AG20443 (cell line): ENCODE measurements around the gene PSD4.
"Not testable (repeated sequence)": the region's sequence is repeated elsewhere in the genome, so short reads cannot be mapped to it uniquely, and the experiment has no call there.

Experiments
- DNase-seq: peaks from one replicate; pipeline ENCODE4 v3.0.0; 2012; ENCODE audit warnings: low spot score, mixed read lengths

PSD4 gene

GRCh38 chr2:113223813-113224212 is 50.0 kb downstream of the PSD4 start:
- no peak for DNase-seq

DNA sequence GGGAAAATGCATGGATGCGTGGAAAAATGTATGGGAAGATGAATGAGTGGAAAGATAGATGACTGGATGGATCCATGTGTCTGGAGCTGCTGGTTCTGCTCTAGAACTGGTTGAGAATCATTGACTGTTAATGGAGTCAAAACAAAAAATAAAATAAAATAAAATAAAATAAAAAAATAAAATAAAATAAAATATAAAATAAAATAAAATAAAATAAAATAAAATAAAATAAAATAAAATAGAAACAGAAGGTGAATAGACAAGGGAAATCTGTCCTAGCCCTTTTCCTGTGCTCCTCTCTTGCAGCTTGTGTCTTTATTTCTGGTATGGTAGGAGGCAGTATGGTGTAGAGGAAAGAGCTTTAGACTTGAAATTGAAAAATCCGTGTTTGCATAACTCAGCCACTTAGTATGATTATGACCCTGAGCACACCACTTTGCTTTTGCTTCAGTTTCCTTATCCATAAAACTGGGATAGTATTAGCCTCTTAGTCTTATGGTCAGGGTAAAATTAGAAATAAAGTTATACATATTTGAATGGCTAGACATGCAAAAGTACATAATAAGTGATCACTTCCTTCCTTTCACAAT is 51.0 kb downstream of the PSD4 start:
- DNase-seq: no peak

DNA sequence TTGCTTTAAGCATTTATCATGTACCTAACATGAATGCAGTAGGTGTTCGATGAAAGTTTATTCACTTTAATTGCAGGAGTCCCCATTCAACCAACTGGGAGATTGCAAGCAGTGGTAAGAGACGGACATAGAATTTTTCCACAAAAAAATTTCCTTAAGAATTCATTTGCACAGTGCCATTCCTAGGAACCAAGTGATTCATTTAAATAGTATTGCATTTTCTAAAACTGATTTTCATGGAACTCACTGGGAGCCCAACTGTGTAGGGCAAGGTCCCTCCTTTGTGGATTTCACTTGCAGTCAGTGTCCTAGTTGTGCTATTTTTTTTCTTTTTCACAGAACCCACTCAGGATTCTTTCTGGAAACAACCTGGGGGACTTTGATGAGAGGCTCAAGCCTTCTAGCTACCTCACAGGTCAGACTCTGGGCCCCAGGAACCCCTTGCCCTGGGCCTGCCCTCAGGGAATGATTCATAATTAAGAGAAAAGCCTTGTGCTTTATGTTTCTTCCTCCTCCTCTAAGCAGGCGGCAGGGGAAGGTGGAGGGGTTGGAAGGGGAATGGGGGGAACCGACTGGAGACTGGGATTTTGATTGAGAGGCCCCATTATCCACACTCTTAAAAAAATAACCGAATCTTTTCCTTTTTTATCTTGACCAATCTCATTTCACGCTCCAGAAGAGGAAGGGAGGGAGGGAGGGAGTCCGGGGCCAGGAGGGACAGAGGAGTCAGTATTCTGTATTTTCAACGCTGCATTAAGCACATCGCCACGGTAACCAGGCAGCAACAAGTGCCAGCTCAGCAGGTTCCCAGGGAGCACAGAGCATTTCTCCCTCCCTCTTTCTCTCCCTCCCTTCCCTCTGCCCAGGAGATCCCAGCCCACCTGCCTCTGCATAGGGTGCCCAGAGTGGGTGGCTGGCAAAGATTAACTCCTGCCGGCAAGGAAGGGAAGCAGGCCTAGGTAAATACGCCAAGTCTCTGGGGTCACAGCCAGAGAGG is 51.8 kb downstream of the PSD4 start:
- DNase-seq: no peak

GRCh38 chr2:113226462-113226861 is 52.7 kb downstream of the PSD4 start:
- DNase-seq: no peak

GRCh38 chr2:113227290-113227689 is 53.5 kb downstream of the PSD4 start:
- no peak for DNase-seq

- no peak for DNase-seq
Observed at GRCh38 chr2:113227698-113228097, 53.9 kb downstream of the PSD4 start.

DNA sequence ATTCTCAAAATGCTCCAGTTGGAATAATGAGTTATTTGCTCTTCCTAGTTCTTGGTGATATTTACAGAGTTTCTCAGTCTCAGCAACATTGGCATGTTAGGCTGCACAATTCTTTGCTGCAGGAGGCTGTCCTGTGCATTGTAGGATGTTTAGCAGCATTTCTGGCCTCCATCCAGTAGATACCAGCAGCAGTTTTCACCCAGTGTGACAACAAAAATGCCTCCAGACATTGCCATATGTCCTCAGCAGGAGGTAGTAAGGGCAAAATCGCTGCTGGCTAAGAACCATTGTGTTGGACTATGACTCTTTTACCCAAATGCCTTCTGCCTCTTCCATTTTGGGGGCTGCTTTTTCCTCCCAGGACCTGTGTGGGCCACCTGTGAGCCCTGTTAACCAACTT is 54.6 kb downstream of the PSD4 start:
- no peak for DNase-seq

DNA sequence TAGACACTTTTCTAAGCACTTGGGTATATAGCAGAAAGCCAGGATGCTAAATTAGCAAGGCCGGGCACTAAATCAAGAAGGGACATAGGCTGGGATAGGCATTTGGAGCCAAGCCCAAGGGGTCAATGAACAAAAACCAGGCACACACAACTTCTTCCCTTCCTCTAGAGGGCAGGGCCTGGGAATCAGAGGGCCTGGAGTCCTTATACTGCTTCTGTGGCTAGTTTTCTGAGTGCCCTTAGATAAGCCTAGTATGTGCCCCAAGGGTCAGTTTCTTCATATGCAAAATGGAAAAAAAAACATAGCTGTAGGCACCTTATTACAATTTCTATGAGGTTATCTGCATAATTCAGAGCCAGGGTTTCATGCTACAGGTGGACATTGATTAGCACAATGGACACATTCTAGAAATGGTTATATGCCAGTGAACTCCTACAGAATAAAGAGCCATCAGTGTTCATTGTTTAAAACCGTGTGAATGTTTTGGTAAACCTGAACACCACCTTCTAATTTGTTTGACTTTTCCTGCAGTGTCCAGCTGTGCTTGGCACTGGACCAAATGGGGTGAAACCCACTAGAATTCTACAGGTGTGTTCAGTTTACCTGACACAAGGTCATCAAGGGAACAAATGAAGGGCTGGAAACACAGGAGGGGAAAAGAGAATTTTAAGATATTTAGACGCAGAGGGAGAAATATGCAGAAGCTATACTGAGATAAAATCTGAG is 55.4 kb downstream of the PSD4 start:
- no peak for DNase-seq

DNA sequence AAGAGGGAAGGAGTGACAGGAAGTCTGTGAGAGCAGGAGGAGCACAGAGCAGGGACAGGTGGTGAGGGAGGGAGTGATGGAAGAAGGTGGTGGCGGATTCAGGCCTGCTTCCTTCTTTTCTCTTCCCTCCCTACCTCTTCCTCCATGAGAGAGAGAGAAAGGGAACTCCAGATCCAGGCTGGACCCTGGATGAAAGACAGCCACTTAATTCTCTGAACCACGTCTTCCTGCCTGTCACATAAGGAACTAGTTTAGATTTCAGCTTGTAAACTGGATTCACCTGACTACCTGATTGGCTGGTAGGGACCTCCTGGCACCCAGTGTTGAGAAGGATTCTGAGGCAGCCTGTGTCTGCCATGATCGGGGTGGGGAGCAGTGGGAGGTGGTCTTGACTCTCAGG is 56.0 kb downstream of the PSD4 start:
- DNase-seq: no peak

DNA sequence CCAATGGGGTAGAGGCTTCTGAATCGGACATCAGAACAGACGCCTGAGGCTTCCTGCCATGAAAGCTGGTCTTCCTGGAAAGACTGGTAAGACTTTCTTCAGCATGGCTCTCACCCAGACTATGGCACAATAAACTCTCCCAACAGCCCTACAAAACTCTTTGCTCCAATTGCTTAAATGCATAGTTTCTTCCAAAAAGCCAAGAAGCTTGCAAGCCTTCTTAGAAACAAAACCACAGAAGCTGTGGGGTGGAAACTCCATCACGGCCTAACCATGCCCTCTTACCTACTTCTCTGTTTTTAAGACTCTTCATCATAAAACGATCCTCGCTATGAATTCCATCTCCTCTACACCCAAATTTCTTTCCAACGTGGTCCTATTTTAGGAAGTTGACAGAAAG is 56.8 kb downstream of the PSD4 start:
- no peak for DNase-seq

DNA sequence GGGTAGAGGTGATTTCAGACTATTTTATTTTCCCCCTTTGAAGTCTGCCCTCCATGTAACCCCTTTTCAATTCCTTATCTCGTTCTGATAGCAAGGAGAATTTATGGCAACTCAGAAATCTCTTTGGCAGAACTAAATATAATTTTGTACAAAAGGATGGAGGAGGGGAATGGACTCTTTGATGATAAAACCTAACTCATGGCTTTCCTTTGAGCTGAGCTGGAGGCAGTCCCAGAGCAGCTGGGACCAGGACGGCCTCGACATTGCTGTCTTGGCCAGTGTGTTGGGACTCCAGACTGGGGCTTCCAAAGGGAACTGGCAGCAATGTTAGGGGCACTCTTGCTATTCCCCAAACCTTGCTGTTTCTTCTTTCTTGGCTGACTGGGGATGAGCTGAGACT is 57.3 kb downstream of the PSD4 start:
- DNase-seq: no peak

GRCh38 chr2:113232123-113232522 is 58.4 kb downstream of the PSD4 start:
- no peak for DNase-seq

DNA sequence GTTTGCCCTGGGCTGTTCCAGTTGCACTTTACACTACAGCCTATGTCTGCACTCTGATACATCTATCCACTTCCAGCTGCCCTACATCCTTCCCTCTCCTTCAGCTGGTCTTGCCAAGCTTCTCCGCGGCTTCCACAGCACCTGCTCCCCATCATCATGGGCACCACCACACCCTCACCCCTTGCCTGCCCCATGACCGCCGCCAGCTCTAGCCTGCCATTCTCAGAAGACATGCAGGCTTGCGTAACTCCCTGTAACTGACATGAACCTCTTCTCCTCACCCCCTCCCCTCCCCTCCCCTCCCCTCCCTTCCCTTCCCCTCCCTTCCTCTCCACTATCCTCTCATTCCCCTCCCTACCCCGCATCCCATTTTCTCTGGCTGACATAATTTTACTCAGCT is 59.0 kb downstream of the PSD4 start:
- no peak for DNase-seq

GRCh38 chr2:113233593-113234550 is 60.1 kb downstream of the PSD4 start:
- peak; percentile 69 for DNase-seq

DNA sequence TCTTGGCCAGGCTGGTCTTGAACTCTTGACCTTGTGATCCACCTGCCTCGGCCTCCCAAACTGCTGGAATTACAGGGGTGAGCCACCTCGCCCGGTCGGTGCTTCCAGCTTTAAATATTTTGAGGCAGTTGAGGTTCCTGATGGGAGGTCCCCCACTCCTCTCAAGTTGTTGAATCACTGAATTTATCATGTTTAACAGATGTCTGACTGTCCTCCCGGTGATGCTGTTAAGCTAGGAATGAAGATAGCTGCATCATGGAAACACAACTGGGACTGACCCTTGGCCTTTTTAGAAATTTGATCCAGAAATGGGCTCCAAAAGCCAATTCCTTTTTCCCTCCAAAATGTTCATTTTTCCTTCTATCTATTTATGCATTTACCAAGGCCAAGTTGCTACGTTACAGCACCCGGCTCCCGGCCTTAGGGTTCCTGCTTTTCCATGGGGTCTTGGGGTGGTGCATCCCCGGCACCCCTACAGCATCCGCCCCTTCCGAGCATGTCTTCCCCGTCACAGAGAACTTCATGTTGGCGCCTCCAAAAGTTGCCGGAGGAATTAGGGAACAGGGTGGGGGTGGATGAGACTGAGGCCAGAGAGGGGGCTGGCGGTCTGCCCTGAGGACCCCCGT is 61.1 kb downstream of the PSD4 start:
- no peak for DNase-seq

- not testable (repeated sequence) for DNase-seq
Observed at GRCh38 chr2:113235347-113236226, 61.8 kb downstream of the PSD4 start.

- no peak for DNase-seq
Observed at GRCh38 chr2:113236367-113237159, 62.8 kb downstream of the PSD4 start.

DNA sequence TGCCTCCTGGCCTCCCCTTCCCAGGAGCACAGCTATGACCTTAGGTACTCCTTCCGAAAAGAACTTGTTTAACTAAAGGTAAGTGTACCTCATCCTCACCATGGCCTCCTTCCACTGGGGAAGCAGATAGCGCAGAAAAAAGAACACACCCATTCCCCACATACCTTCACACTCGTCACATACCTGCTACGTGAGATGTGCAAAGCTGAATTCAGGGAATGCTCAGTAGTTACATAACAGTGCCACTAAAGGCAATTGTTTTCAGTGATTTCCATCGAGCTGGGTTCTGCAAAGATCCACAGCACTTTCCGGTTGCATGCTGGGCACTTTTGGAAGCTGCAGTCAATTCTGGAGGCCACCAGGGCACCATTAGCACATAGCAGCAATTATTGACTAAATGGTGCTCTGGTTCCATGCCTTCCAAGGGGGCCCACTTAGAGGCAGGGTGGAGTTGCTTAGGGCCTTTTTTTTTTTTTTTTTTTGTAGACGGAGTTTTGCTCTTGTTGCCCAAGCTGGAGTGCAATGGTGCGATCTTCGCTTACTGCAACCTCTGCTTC is 63.9 kb downstream of the PSD4 start:
- no peak for DNase-seq
